ENCODE data around the gene NDUFAF3. TPM values are rescaled to one million over a fixed set of nuclear protein-coding genes. Genes with fewer than 3 reads are reported as not detected.

Gene NDUFAF3
- total and polyA plus RNA-seq, 10 donors = 63.8 to 98.5 (median 78.7) TPM

DNA sequence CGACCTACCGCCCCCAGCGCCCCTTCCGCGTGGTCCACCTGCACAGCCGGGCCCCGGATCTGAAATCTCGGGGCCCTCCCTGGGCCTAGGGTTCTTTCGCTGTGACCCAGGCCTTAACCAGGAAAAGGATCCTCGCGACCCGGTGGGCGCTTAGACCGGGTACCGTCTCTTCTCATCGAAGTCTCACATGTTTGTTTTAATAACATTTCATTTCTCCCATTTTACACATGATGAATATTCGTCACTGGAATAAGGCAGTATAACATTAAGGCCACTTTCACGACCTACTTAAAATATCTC lies 3.3 kb upstream of the NDUFAF3 start:
- Histone ChIP-seq H3K4me1 (peaks cover 32 to 73% (median 52%) of the 10 kb centered on the region in 6 donors), H3K4me3 (peak overlapping the region; percentile 88 to 100 (median 99)), H3K9me3 (no peaks in the 10 kb centered on the region), H3K27me3 (replicated peaks in 1 of 7) (no peaks in the 10 kb centered on the region), H3K27ac (peak overlapping the region; percentile 64 to 100 (median 86)), H3K36me3 (peaks cover 0 to 45% (median 31%) of the 10 kb centered on the region in 6 donors)
- WGBS, 5 donors = 1 to 3% (median 3%) methylated on average over 17 to 18 of the region's 18 CpGs
- no peak for DNase-seq
- TF ChIP-seq, protein P1, sequence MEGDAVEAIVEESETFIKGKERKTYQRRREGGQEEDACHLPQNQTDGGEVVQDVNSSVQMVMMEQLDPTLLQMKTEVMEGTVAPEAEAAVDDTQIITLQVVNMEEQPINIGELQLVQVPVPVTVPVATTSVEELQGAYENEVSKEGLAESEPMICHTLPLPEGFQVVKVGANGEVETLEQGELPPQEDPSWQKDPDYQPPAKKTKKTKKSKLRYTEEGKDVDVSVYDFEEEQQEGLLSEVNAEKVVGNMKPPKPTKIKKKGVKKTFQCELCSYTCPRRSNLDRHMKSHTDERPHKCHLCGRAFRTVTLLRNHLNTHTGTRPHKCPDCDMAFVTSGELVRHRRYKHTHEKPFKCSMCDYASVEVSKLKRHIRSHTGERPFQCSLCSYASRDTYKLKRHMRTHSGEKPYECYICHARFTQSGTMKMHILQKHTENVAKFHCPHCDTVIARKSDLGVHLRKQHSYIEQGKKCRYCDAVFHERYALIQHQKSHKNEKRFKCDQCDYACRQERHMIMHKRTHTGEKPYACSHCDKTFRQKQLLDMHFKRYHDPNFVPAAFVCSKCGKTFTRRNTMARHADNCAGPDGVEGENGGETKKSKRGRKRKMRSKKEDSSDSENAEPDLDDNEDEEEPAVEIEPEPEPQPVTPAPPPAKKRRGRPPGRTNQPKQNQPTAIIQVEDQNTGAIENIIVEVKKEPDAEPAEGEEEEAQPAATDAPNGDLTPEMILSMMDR (IDR thresholded peaks at IDR 0.05 in 8 of 11, conservative IDR thresholded peaks at IDR 0.05 in 3 of 11) = no peak
- no peak for TF ChIP-seq POLR2A (IDR thresholded peaks at IDR 0.05)
- intact Hi-C loops (cut with DNase I; ENCODE audit: low total_unique reads) = no loop called here

DNA sequence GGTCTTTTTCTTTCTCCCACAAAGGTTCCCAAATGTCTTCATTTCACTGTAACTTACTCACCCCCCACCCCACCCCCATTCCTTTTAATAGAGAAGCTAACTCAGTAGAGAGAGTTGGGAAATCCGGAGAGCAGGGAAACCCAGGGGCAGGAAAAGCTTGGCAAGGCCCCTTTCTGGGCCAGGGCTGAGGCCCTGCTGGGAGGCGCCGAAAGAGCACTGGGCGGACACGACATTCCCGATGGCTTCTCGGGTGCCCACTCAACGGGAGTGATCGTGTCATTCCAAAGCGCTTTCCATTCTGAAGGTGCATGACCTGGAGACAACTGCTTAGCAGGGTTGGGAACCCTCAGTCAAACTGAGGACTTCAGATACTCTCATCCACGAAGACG lies 2.0 kb upstream of the NDUFAF3 start:
- TF ChIP-seq POLR2AphosphoS5 (IDR thresholded peaks at IDR 0.05) (no peak), POLR2A (IDR thresholded peaks at IDR 0.05) (no peak)
- TF ChIP-seq, protein P1 (IDR thresholded peaks at IDR 0.05 in 8 of 11, conservative IDR thresholded peaks at IDR 0.05 in 3 of 11) = no peak
- 20 to 37% (median 20%) methylated on average over 12 of the region's 12 CpGs for WGBS, 5 donors
- peaks cover 32 to 76% (median 57%) of the 10 kb centered on the region in 6 donors for H3K4me1 ChIP-seq
- H3K36me3 ChIP-seq = peaks cover 0 to 45% (median 32%) of the 10 kb centered on the region in 6 donors
- peak; percentile 78 for DNase-seq
- intact Hi-C loops (cut with DNase I; ENCODE audit: low total_unique reads) = loop anchor here (10.0 kb wide), 1 partner anchor 85 kb away; the partner anchor contains the start of gene QARS1
- H3K27me3 ChIP-seq (replicated peaks in 1 of 7) = no peaks in the 10 kb centered on the region
- H3K9me3 ChIP-seq = no peaks in the 10 kb centered on the region
- peak overlapping the region; percentile 98 to 100 (median 100) for H3K27ac ChIP-seq
- H3K4me3 ChIP-seq = peak overlapping the region; percentile 67 to 96 (median 88)

DNA sequence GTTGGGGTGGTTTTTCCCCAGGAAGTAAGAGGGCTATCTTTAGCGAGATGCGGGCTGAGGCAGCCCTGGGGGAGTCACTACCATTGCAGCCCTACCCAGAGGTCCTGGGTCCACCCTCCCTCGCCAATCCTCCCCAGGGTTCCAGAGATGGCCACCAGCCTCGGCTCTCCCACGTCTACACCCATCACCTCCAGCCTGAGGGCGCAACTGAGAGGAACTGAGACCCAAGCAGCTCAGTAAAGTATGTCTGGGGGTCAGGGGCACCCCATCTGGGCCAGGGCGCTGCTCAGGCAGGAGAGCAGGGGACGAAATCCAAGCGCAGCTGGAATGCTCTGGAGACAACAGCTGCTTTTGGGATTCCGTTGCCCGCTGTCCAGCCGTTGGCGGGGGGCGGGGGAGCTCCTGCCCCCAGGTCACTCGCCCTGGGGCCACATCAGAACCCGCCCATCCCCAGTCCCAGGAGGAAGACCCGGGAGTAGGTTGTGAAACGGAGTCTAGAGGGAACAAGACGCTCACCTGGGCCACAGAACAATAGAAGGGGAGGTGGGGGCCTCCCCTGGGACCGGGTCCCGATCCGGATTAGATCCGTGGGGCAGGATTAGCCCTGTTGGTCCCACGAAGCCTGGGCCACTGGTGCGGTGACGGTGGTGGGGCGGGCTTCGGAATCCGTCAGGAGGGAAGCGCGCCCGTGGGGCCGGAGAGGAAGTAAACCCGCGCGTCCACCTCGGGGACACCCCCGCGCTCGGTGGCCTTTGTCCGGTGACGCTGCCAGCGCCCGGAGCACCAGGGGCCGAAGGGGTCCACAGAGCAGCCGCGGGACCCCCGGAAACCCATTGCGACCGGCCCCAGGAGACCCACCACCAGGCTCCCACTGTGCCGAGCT lies 1.4 kb upstream of the NDUFAF3 start:
- no peak for TF ChIP-seq POLR2AphosphoS5 (IDR thresholded peaks at IDR 0.05)
- TF ChIP-seq, protein P1 (IDR thresholded peaks at IDR 0.05 in 8 of 11, conservative IDR thresholded peaks at IDR 0.05 in 3 of 11) = no peak
- no peak for TF ChIP-seq POLR2A (IDR thresholded peaks at IDR 0.05)

DNA sequence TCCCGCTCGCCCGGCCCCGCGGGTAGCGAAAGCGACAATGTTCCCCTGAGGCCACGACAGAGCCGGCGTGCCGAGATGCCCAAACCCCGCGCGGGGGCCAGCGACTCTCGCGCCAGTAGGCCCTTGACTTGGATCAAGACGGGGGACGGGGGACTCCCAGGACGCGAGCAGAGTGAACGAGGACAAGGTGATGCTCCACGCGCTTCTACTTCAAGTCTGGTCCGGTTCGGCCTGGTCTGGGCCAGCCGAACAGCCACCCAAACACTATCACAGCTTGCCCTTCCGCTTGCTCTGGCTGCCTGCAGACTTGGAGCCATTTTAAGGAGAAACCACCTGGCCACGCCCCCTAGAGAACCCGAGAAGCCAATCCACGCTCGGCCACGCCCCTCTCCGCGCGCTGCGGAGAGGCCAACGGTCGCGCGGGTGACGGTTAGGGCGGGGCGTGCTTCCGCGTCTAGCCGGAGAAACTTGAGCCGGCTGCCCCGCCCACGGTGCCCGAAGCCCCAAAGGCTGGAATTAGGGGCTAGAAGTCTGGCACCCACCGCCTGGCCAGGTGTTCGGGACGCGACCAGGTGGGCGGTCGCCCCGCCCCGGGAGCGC lies 608 bp upstream of the NDUFAF3 start:
- Histone ChIP-seq H3K9me3 (no peaks in the 10 kb centered on the region), H3K4me3 (peak overlapping the region; percentile 67 to 96 (median 88)), H3K27ac (peak overlapping the region; percentile 98 to 100 (median 100)), H3K27me3 (replicated peaks in 1 of 7) (no peaks in the 10 kb centered on the region), H3K4me1 (peaks cover 32 to 90% (median 68%) of the 10 kb centered on the region in 6 donors), H3K36me3 (peaks cover 0 to 45% (median 33%) of the 10 kb centered on the region in 6 donors)
- WGBS, 5 donors = 0 to 2% (median 0%) methylated on average over 12 to 60 of the region's 60 CpGs
- peak; percentile 100 for DNase-seq
- peak; percentile 90 to 99 (median 92) for TF ChIP-seq POLR2A (IDR thresholded peaks at IDR 0.05)
- TF ChIP-seq POLR2AphosphoS5 (IDR thresholded peaks at IDR 0.05) = peak; percentile 95 to 100 (median 99)
- TF ChIP-seq, protein P1 (IDR thresholded peaks at IDR 0.05 in 8 of 11, conservative IDR thresholded peaks at IDR 0.05 in 3 of 11) = no peak
- intact Hi-C loops (cut with DNase I; ENCODE audit: low total_unique reads) = loop anchor here (10.0 kb wide), 1 partner anchor 83 kb away; the partner anchor contains the start of gene QARS1

More for the DNA sequence above, 1.4 kb upstream of the NDUFAF3 start:
- no peaks in the 10 kb centered on the region for H3K27me3 ChIP-seq (replicated peaks in 1 of 7)
- H3K4me3 ChIP-seq = peak overlapping the region; percentile 67 to 96 (median 88)
- peak; percentile 95 for DNase-seq
- intact Hi-C loops (cut with DNase I; ENCODE audit: low total_unique reads) = loop anchor here (10.0 kb wide), 1 partner anchor 84 kb away; the partner anchor contains the start of gene QARS1
- H3K27ac ChIP-seq = peak overlapping the region; percentile 98 to 100 (median 100)
- peaks cover 0 to 45% (median 32%) of the 10 kb centered on the region in 6 donors for H3K36me3 ChIP-seq
- H3K9me3 ChIP-seq = no peaks in the 10 kb centered on the region
- 0 to 2% (median 1%) methylated on average over 8 to 51 of the region's 51 CpGs for WGBS, 5 donors
- H3K4me1 ChIP-seq = peaks cover 32 to 83% (median 64%) of the 10 kb centered on the region in 6 donors

Data from spleen (tissue), 11 donors.